ENCODE measurements around the gene SAP130.
"Not testable (repeated sequence)": the region's sequence is repeated elsewhere in the genome, so short reads cannot be mapped to it uniquely, and the experiment has no call there.

The SAP130 gene

DNA sequence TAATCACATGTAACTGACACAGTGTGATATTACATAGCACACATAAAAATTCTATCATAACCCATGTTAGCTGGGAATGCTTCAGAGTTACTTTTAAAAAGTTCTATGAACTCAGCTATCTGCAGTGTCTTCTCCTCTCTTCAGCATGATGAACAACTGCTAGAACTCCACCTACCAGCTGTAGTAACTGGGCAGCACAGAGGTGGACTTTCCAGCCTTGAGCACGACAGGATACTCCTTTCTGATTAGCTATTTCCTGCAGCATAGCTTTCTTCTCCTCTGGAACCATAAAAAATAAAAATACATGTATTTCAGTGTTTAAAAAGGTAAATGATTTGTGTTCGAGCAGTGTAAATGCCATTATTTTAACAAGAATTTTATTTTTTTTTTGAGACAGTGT, 82.6 kb downstream of the SAP130 start:
- no peak for DNase-seq

DNA sequence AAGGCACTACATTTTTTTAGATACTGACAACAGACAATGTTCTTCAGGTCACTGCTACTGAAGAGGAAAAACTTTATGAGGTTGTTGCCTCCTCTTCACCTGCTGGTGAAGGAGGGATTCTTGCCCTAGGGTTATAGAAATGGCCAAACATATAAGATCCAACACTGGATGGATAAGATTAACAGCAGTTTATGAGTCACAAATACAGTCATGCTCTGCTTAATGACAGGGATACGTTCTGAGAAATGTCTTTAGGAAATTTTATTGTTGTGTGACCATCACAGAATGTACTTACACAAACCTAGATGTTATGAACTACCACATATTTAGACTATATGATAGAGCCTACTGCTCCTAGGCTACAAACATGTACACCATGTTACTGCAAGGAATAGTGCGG, 84.7 kb downstream of the SAP130 start:
- no peak for DNase-seq

- no peak for DNase-seq
Observed at GRCh38 chr2:127942002-127942401, 85.9 kb downstream of the SAP130 start.

DNA sequence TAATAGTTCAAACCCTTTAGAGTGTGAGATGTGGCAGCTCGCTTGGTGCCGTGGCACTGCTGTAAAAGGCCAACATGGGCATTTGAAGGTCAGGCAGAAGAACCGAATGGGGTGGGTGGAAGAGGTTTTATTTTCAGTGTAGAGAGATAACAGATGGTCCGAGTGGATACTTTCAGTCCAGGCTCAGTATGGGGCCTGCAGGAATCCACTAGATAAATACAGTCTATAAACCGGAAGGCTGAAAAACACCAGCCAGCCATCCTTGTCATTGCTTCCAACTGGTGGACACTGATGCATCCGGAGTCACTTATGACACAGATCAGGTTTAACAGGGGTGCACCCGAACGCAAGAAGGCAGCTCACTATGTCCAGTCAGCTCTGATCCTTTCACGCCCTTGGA, 86.4 kb downstream of the SAP130 start:
- DNase-seq = no peak

- no peak for DNase-seq
Observed at GRCh38 chr2:127940641-127941040, 87.2 kb downstream of the SAP130 start.

GRCh38 chr2:127935337-127935736, 92.5 kb downstream of the SAP130 start:
- no peak for DNase-seq

DNA sequence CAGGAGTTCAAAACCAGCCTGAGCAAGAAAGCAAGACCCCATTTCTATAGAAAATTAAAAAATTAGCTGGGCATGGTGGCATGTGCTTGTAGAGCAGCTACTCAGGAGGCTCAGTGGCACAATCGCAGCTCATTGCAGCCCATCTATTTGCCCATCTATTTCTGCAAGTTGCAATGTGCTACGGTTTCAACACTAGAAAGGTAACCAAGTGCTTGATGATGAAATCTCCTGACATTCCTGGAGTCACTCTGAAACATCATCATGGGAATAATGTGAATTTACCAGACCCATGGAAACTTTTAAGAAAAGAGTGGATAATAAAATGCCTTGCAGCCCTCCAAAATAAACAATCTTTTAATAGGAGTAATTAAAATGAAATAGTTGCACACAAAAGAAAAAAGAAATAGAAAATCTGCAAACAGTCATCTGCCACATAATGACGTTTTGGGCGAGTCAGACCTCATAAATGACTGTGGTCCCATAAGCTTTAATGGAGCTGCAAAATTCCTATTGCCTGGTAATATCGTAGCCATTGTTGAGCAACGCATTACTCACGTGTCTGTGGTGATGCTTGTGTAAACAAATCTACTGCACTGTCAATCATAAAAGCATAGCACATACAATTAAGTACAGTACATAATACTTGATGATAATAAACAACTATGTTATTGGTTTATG, 95.5 kb downstream of the SAP130 start:
- no peak for DNase-seq

DNA sequence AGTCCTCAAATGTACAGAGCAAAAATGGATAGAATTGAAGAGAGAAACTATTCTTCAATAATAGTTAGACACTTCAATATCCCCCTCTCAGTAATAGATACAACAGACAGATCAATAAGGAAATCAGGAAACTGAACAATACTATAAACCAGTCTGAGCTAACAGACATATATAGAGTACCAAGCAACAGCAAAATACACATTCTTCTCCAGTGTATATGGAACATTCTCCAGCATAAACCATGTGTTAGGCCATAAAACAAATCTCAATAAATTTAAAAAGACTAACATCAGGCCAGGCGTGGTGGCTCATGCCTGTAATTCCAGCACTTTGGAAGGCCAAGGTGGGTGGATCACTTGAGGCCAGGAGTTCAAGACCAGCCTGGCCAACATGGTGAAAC, 98.4 kb downstream of the SAP130 start:
- DNase-seq = no peak

DNA sequence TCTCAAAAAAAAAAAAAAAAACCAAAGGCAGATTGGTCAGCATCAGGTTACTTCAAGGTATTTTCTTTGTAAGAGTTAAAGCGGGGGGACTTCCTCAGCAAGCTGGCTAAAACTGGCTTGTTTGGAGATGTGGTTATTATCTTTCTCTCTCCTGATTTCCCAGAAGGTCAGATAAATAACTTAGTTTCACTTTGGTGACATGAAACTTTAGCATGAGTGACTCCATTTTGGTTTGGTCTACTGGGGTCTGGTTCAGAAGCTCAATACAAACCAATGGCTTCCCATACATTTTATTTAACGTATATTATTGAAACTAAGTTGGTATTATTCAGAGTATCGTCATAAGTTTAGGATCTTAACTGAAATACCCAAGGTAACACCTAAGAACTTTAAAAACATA, 100.5 kb downstream of the SAP130 start:
- no peak for DNase-seq

GRCh38 chr2:127917916-127918315, 109.9 kb downstream of the SAP130 start:
- DNase-seq = no peak

DNA sequence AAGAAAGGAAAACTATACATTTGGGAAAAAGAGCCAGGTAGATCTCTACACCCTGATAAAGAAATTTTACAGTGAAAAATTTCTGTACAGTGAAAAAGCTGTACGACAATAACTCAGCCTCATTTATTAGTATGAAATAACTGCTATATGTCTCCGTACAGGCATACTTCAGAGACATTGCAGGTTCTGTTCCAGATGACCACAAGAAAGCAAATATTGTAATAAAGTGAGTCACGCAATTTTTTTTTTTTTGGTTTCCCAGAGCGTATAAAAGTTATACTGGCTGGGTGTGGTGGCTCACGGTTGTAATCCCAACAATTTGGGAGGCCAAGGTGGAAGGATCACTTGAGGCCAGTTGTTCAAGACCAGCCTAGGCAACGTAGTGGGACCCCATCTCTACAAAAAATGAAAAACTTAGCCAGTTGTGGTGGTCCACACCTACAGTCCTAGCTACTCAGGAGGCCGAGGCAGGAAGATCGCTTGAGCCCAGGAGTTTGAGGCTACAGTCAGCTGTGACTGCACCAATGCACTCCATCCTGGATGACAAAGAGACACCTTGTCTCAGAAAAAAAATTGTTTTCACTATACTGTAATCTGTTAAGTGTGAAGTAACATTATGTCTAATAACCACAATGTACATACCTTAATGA, 113.9 kb downstream of the SAP130 start:
- no peak for DNase-seq

- no peak for DNase-seq
Observed at GRCh38 chr2:127911737-127912136, 116.1 kb downstream of the SAP130 start.

- no peak for DNase-seq
Observed at GRCh38 chr2:127910415-127910814, 117.4 kb downstream of the SAP130 start.

DNA sequence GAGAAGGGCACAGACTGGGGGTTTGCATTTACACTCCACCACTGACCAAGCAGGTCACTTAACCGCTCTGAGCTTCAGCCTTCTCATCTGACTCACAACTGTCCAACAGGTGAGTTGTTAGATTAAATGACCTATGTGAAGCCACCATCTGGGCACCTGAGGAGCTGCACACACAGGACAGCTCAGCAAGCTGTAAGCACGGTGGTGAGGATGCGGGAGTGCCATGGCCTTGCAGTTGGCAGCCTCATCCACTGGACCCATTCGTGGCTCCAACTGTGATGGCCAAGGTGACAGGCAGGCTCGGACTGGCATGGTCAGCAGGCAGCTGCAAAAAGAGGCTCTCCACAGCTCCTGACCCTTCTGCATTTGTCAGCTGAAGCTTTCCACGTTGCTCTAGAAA, 118.8 kb downstream of the SAP130 start:
- no peak for DNase-seq

- not testable (repeated sequence) for DNase-seq
Observed at GRCh38 chr2:127907733-127908400, 120.0 kb downstream of the SAP130 start.

DNA sequence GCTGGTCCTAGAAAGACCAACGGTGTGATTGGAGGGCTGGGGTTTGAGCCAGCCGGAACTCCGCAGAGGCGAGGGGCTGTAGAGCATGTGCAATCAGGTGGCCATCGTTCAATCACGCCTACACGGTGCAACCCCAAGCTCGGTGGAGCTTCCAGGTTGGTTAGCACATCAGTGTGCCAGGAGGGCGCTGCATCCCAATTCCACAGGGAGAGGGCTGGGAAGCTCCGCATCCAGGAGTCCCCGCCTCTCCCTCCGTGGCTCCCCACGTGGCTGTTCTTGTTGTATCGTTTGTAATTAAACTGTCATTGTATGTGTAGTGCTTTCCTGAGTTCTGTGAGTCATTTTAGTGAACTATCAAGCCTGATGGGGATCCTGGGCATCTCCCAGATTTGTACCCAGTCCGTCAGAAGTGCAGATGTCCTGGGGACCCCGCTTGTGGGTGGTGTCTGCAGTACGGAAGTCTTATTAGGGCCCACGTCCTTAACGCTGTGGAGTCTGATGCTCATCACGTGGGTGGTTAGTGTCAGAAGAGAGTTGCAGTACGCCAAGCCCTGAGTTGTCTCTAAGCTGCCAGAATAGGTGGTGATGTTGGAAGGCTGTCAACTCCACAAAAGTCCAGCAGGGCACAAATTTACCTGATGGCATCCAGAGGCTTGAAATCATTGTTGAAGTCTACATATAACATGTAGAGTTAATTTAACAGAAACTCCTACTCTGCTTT, 121.5 kb downstream of the SAP130 start:
- DNase-seq = no peak

- no peak for DNase-seq
Observed at GRCh38 chr2:127901339-127902056, 126.4 kb downstream of the SAP130 start.

DNA sequence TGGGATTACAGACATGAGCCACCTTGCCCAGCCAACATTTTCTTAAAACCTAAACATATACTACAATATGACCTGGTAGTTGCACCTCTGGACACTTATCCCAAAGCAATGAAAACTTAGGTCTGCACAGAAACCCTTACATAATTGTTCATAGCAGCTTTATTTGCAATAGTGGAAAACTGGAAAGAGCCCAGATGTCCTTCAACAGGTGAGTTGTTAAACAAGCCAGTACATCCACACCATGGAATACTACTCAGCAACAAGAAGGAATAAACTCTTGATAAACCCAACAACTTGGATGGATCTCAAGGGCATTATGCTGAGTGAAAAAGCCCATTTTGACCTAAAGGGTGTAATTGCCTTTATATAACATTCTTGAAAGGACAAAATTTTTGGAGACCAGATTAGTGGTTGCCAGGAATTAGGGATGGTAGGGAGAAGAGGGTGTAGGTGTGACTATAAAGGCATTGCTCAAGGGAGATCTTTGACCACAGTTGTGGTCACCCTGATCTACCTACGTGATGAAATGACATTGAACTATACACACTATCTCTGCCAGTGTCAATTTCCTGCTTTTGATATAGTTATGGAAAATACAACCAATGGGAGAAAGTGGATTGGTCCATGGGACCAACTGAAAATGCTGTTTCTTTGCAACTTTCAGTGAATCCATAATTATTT, 130.2 kb downstream of the SAP130 start:
- DNase-seq = no peak

DNA sequence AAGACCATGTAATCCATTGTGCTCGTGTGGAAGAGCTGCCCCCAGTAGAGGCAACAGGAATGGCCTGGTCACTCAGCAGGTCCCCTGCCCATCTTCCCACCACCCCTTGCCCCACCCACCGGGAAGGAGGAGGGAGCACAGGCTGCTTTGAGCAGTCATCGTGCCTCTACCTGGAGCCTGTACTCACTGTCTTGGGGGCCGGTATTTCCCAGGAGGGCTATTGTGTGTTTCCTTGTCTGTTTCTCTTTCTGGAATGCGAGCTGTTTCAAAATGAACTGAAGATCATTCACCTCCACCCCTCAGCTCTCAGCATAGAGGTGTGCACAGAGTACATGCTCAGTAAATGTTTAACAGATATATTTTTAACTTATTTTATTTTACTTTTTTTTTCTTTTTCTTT, 134.4 kb downstream of the SAP130 start:
- DNase-seq = no peak

DNA sequence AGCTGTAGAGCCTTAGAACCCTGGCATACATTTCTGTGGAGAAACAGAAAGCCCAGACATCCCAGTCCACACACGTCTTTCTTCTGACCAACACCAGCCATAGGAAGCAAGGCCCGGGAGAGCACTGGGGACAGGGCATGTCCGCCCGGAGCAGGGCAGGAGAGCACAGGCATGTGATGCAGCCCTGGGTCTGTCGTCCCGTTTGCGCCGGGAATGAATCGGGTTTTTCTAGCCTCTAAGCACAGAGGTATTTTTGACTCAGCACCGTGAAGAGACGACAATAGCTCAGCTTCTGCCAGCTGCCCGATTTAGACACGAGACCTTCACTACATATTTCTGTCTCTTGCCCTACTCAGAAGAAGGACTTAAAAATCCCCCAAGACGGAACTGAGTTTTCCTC, 134.8 kb downstream of the SAP130 start:
- DNase-seq = no peak

- no peak for DNase-seq
Observed at GRCh38 chr2:127891811-127892210, 136.0 kb downstream of the SAP130 start.

Measured in stimulated activated CD4-positive, alpha-beta T cell treated with anti-CD3 and anti-CD28 coated beads, Interleukin-4, amount 100 ng/mL, for 1 hour (primary cell).